T-helper 2 cell treated with Interferon-gamma antibody and Interleukin-4, amounts not matched to agents 100 ng/mL and 5 ng/mL, for 36 hours (primary cell): ENCODE data around the gene CYBRD1. TPM values are rescaled to one million over a fixed set of nuclear protein-coding genes. Genes with fewer than 3 reads are reported as not detected.
"Not testable (repeated sequence)": the region's sequence is repeated elsewhere in the genome, so short reads cannot be mapped to it uniquely, and the experiment has no call there.

Experiments
- intact Hi-C: fragments of 100-400 bp; cut with micrococcal nuclease; formaldehyde crosslinking; loops from one replicate; pipeline ENCODE4 v1.15.1; 2023
- total RNA-seq: library from RNA; stranded (reverse); gene quantifications from 2 replicates; pipeline ENCODE4 v1.2.3, GENCODE V29; 2022

The CYBRD1 gene
- 2.0 and 2.7 TPM in 2 replicates for total RNA-seq

- intact Hi-C loops, result loop anchor here (5.0 kb wide), 1 partner anchor 360 kb away; the partner anchor contains the start of gene TLK1
Observed at GRCh38 chr2:171522052-171522787, at the start of gene CYBRD1. TSS of gene CYBRD1 (plus strand) at chr2:171522474. CDS start at chr2:171522546, 72 bp downstream.

GRCh38 chr2:171475979-171476378 is 46.3 kb upstream of the CYBRD1 start:
- intact Hi-C loops, result no loop called here

- intact Hi-C loops, result no loop called here
Observed at GRCh38 chr2:171478345-171478744, 43.9 kb upstream of the CYBRD1 start.

GRCh38 chr2:171479154-171479814 is 43.0 kb upstream of the CYBRD1 start:
- intact Hi-C loops, result no loop called here

- intact Hi-C loops, result no loop called here
Observed at GRCh38 chr2:171480908-171481307, 41.4 kb upstream of the CYBRD1 start.

GRCh38 chr2:171482308-171482707 is 40.0 kb upstream of the CYBRD1 start:
- intact Hi-C loops, result no loop called here

GRCh38 chr2:171482877-171483276 is 39.4 kb upstream of the CYBRD1 start:
- intact Hi-C loops, result no loop called here

- intact Hi-C loops, result no loop called here
Observed at GRCh38 chr2:171483793-171484192, 38.5 kb upstream of the CYBRD1 start.

GRCh38 chr2:171485116-171485515 is 37.2 kb upstream of the CYBRD1 start:
- intact Hi-C loops, result no loop called here

GRCh38 chr2:171487201-171487600 is 35.1 kb upstream of the CYBRD1 start:
- intact Hi-C loops, result no loop called here

GRCh38 chr2:171487803-171488259 is 34.4 kb upstream of the CYBRD1 start:
- intact Hi-C loops, result no loop called here

GRCh38 chr2:171490577-171490976 is 31.7 kb upstream of the CYBRD1 start:
- intact Hi-C loops, result no loop called here

GRCh38 chr2:171491292-171491691 is 31.0 kb upstream of the CYBRD1 start:
- intact Hi-C loops, result no loop called here

- intact Hi-C loops, result no loop called here
Observed at GRCh38 chr2:171492664-171493063, 29.6 kb upstream of the CYBRD1 start.

- intact Hi-C loops, result not testable (repeated sequence)
Observed at GRCh38 chr2:171497664-171498063, 24.6 kb upstream of the CYBRD1 start.

- intact Hi-C loops, result no loop called here
Observed at GRCh38 chr2:171505374-171505773, 16.9 kb upstream of the CYBRD1 start.

GRCh38 chr2:171509945-171510731 is 12.1 kb upstream of the CYBRD1 start:
- intact Hi-C loops, result no loop called here

- intact Hi-C loops, result no loop called here
Observed at GRCh38 chr2:171512014-171512413, 10.3 kb upstream of the CYBRD1 start.

GRCh38 chr2:171512683-171513195 is 9.5 kb upstream of the CYBRD1 start:
- intact Hi-C loops, result no loop called here

GRCh38 chr2:171513719-171514160 is 8.5 kb upstream of the CYBRD1 start:
- intact Hi-C loops, result no loop called here

GRCh38 chr2:171514908-171515582 is 7.2 kb upstream of the CYBRD1 start:
- intact Hi-C loops, result no loop called here
